KOPT-K1 (cell line): Measurements from ENCODE around the gene GPR31.

ENCODE experiments used
- H3K27ac ChIP-seq: fragments of 200-600 bp; sonication (generic); 2 replicates; pipeline ENCODE4 v1.5.1; 2016; ENCODE audit warnings: antibody characterized with exemption, mild to moderate bottlenecking, low read depth, low read length; ENCODE audit not compliant: poor library complexity, severe bottlenecking
- H3K36me3 ChIP-seq: fragments of 200-600 bp; sonication (generic); 2 replicates; pipeline ENCODE4 v1.5.1; 2017; ENCODE audit warnings: antibody characterized with exemption, mild to moderate bottlenecking, low read length, moderate library complexity; ENCODE audit not compliant: insufficient read depth
- H3K9me3 ChIP-seq: fragments of 200-600 bp; sonication (generic); 2 replicates; pipeline ENCODE4 v1.5.1; 2017; ENCODE audit warnings: antibody characterized with exemption, low read length, mild to moderate bottlenecking; ENCODE audit not compliant: insufficient read depth, poor library complexity, severe bottlenecking

The GPR31 gene

DNA sequence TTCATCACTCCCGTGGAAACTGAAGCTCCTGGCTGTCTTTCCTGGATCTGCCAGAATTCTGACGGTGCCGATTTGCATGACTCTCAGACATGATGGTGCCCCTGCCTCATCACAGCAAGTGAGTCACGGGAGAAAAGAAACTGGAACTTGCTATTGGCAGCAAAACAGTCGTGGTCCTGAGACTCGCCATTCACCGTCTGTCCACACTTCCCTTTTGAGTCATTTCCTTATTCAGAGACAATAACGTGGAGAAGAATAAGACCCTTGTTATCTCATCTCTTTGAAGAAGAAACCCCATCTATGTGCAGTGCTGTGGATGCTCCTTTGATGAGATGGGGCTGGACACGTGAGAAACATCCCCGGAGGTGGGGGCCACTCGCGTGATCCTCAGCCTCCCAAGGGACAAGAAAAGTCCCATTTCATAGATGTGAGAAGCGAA, 4.2 kb downstream of the GPR31 start:
- Histone ChIP-seq H3K9me3 (no peaks in the 10 kb centered on the region), H3K36me3 (no peaks in the 10 kb centered on the region), H3K27ac (no peak overlapping the region)

DNA sequence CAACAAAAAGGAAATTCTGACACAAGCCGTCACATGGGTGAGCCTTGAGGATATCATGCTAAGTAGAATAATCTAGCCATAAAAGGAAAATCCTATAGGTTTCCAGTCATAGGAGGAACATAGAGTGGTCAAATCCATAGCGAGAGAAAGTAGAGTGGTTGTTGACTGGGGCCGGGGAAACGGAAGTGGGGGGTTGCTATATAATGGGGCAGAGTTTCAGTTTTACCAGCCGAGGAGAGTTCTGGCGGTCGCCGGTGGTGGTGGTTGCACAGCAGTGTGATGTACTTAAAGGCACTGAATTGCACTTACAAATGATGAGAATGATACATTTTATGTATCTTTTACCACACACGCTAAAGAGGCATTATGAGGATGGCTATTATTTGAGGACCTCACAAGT, 4.9 kb downstream of the GPR31 start:
- H3K36me3 ChIP-seq = no peaks in the 10 kb centered on the region
- H3K27ac ChIP-seq = no peak overlapping the region
- H3K9me3 ChIP-seq = no peaks in the 10 kb centered on the region

DNA sequence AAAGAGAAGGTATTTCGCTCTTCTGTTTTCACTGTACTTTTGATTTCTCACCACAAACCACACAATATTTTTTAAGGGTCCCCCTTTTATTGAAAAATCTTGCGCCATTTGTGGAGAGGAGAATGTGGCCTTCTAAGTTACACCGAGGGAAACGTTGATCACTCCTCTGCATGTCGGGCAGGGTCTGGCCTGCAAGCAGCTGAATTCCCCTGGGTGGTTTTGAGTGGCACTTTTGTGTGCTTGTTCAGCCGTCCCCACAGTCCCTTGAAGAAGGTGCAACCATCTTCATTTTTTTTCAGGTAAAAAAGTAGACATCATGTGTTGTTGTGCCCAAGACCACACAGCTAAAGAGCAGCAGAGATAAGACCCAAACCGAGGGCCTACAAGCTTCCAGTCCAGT, 6.1 kb downstream of the GPR31 start:
- Histone ChIP-seq H3K36me3 (no peaks in the 10 kb centered on the region), H3K9me3 (no peaks in the 10 kb centered on the region), H3K27ac (no peak overlapping the region)

DNA sequence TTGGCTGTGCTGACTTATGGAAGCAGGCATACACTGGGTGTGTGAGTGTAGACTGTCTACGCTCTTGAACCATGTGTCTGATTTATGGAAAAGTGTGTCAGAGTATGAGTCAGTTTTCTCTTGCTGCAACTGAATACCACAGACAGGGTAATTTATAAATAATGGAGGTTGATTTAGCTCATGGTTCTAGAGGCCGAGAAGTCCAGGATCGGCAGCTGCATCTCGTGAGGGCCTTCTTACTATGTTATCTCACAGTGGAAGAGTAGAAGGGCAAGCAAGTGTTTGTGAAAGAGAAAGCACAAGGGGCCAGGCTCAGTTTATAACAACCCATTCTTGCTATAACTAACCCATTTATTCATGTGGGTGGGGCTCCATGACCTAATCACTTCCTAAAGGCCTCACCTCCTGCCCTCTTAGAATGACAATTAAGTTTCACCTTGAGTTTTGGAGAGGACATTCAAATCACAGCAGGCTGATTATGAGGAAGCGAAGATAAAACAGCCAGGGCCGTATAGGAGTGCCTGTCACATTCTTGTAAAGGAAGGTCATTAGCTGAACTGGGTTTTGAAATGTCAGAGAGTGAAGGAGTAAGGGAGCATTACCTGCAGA, 6.7 kb downstream of the GPR31 start:
- Histone ChIP-seq H3K36me3 (no peaks in the 10 kb centered on the region), H3K27ac (no peak overlapping the region), H3K9me3 (no peaks in the 10 kb centered on the region)

DNA sequence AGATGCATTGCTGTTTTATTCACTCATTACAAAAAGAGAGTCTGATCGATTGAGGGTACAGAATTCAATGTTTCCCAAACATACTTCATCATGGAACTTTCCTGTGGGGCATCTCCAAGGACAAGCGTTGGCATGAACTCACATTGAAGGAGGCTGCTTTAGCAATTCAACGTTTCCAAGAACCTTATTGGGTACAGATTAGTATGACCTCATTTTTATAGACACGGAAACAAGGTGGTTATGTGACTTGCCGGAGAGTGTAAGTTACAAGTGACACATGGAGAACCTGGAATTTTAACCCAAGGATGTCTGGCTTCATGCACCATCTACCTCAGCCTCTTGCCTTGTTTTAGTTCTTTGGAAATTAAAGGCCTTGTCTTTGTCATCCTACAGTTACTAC, 8.8 kb downstream of the GPR31 start:
- no peaks in the 10 kb centered on the region for H3K9me3 ChIP-seq
- H3K27ac ChIP-seq = no peak overlapping the region
- no peaks in the 10 kb centered on the region for H3K36me3 ChIP-seq

DNA sequence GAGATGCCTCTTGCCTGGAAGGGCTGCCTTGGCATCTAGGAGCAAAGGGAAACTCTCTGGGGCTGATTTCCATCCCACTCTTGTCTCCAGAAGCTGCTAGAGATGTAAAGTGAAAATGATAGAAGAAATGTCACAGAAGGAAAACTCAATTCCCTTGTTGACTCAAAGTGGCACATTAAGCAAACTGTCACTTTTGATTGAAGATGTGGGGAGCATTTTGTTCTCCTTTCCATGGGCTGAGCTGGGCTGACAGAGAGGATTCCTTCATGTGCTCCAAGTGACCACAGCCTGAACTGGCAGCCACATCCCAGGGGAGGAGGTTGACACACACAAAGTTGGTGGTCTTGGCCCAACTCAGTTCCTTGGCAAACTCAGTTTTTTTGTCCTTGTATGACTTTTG, 9.8 kb downstream of the GPR31 start:
- no peaks in the 10 kb centered on the region for H3K36me3 ChIP-seq
- H3K9me3 ChIP-seq = no peaks in the 10 kb centered on the region
- H3K27ac ChIP-seq = no peak overlapping the region

DNA sequence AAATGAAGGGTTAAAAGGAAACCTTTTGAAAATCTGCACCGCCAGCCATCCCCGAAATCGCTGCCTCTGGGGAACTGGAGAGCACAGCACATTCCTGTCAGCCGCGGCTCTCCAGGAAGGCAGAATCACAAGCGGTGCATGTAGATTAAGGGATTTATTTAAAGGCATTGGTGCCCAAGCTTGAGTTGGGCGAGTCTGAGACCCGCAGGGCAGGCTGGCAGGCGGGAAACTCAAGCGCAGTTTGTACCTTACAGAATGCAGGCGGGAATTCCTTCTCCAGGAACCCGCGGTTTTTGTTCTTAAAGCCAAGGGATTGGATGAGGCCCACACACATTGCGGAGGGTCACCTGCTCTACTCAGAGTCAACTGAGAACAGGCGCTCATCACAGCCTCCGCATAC, 10.8 kb downstream of the GPR31 start:
- no peak overlapping the region for H3K27ac ChIP-seq
- no peaks in the 10 kb centered on the region for H3K36me3 ChIP-seq

DNA sequence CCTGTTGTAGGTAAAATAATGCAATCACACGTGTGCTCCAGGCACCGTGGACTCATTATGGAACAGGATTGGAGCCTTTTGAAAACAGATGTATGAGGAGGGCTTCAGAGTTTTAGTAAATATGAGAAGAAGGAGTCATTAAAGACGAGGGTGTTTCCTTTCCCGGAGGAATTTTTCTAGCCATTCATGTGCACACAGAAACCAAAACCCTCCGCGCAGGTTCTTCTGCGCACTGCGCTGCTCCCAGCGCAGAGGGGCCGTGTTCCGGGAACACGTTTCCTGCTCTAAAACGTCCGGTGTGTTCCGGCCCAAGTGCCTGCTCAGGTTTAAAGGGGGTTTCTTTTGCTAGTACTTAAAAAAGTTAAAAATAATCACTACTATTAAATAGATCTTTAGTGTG, 11.6 kb downstream of the GPR31 start:
- no peaks in the 10 kb centered on the region for H3K36me3 ChIP-seq
- no peaks in the 10 kb centered on the region for H3K9me3 ChIP-seq
- H3K27ac ChIP-seq = no peak overlapping the region

More for the DNA sequence above, 10.8 kb downstream of the GPR31 start:
- no peaks in the 10 kb centered on the region for H3K9me3 ChIP-seq

DNA sequence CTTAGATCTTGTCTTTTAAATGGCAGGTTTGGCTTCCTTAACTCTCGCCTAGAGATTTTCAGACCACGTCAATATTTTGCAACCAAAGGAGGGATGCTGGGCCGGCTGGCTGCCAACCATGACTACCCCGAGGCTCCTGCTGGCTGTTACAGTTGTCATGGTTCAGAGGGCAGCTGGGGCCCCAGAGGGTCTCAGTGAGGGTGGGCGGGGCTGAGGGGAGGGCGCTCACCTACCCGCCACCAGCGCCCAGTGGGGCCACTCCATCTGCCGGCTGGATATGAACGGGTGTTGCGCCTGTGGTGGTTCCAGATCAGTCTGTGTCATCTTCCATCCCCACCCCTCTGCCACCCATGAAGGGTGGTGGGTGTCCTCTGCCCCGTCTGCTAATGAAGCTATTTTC, 12.3 kb downstream of the GPR31 start:
- no peaks in the 10 kb centered on the region for H3K9me3 ChIP-seq
- H3K36me3 ChIP-seq = no peaks in the 10 kb centered on the region
- no peak overlapping the region for H3K27ac ChIP-seq

DNA sequence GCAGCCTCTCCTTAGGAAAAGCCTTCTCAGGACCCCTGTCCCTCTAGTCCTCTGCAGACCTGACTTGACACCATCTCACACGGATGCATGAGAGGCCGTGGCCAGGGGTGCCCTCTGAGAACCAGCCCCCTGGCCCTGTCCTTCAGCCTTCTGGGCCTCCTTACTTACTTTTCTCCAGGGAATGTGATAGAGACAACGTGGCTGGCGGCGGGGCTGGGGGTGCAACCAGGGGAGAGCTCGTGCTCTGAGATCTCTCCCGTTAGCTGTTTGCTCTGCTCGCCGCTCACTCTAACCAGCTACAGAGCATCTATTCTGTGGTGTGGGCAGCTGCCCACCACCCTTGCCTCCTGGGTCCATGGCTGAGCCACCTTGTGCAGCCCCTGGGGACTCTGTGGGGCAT, 14.7 kb downstream of the GPR31 start:
- Histone ChIP-seq H3K27ac (no peak overlapping the region), H3K36me3 (no peaks in the 10 kb centered on the region), H3K9me3 (no peaks in the 10 kb centered on the region)

DNA sequence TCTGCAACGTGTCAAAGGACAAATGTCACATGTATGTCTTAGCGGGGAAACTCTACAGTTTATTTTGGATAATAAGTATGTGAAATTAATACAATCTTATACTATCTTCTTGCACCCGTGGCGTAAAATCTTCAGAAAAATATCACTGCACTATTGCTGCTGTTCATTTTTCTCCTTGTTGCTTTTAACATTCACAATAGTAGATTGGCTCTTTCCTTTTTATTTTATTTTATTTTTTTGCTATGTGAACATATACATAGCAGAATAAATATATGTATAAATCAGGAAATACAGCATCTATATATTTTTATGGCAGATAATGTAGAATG, 15.4 kb downstream of the GPR31 start:
- Histone ChIP-seq H3K27ac (no peak overlapping the region), H3K9me3 (no peaks in the 10 kb centered on the region), H3K36me3 (no peaks in the 10 kb centered on the region)

DNA sequence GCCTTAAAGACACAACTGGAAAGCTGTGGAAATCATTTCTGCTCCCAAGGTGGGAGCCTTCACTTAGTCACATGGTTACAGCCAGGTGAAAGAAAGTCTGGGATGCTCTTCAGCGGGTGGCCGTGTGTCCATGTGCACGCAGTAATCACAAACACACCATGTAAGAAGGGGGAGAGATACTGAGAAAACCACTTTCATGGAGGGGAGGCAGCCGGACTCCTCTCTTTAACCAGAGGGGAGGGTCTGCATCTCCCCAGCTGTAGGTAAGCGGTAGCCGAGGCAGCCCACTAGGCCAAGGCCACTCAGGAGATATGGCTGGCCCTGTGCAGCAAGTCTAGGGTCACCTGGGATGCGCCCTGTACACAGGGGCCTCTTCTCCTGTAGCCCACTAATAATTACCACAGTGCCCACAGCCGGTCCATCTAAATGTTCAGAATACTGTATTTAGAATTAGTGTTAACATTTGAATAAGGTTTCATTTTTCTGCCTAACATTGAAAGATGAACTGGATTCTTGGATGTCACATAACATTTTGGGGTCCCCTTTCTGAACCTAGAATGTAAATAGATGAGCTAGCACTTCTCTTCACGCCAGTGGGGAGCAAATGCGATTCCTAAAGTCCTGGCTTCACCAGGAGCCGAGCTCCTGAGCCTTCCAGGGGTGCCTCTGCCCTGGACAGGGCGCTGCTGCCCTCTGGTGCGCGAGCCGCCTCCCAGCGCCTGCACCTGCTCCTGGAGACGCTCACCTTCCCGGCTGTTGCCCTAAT, 15.9 kb downstream of the GPR31 start:
- Histone ChIP-seq H3K9me3 (no peaks in the 10 kb centered on the region), H3K36me3 (no peaks in the 10 kb centered on the region), H3K27ac (no peak overlapping the region)

DNA sequence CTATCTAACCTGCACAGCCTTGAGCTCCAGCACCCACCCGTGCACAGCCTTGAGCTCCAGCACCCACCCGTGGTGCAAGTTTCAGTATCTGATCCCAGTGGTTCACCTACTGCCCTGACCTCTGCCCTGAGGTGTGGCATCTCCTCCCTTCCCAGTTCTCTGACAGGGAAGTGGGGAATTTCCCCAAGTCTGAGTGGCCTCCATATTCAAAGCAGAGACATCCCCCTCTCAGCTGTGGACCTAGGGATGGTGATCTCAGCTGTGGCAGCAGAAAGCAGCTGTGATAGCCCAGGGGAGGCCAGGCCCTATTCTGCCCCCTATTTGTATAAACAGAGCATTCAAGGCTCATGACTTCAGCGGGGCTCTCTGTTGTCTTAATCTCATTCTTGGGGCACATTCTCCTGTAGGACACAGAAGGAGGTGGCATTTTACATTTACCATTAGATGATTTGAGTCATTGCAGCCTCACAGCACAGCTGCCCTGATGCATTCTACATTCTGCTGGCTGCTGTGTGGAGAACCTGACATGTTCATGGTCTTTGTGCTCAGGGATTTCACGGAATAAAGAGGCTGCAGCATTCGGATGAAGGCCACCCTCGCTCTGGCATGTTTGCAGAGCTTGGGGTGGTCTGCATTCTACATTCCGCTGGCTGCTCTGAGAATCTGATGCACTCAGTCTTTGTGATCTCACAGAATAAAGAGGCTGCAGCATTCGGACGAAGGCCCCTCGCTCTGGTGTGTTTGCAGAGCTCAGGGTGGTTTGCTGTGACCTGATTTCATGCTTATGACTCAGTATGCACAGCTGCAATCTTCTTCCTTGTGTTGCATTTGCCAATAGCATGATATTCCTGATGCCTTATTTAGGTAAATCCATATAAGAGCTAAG, 16.9 kb downstream of the GPR31 start:
- Histone ChIP-seq H3K36me3 (no peaks in the 10 kb centered on the region), H3K27ac (no peak overlapping the region), H3K9me3 (no peaks in the 10 kb centered on the region)

DNA sequence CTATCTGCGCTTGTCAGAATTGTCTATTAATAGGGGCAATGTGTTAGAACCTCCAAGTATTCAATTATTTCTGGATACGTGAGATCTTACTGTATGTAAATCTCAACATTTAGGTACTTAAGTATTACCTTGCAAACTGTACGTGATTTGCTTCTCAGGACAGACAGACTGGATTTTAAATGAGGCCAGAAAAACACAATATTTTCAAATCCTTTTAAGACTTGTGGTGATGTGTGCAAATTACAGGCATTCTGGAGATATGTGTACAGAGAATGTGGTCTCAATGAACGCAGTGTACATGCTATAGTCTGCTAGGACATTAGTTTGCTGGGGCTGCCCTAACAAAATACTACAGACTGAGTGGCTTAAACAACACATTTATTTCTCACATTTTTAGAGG, 18.0 kb downstream of the GPR31 start:
- Histone ChIP-seq H3K27ac (no peak overlapping the region), H3K9me3 (no peaks in the 10 kb centered on the region), H3K36me3 (no peaks in the 10 kb centered on the region)

DNA sequence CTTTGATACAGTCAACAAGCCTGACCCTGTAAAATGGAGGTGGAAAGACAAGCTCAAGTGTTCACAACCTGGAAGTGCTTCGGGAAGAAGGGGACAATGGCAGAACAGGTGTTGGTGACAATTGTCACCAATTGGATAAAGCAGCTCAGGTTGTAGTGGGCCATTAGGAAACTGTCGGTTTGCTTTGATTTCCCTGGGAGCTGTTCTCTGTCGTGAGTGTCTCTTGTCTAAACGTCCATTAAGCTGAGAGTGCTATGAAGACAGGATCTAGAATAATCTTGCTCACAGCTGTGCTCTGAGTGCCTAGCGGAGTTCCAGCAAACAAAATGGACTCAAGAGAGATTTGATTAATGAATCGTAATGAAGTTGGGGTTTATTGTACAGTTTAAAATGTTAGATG, 19.9 kb downstream of the GPR31 start:
- Histone ChIP-seq H3K27ac (no peak overlapping the region), H3K9me3 (no peaks in the 10 kb centered on the region), H3K36me3 (no peaks in the 10 kb centered on the region)
